WERI-Rb-1 (cell line): ENCODE measurements around the gene GPR4.

ENCODE experiments used
- DNase-seq: peaks from one replicate; pipeline ENCODE4 v3.0.0-alpha.2; 2020
- H3K27ac ChIP-seq: fragments of 250-450 bp; sonication (Bioruptor Pico); 2 replicates; pipeline ENCODE4 v1.5.1; 2020; ENCODE audit warnings: mild to moderate bottlenecking, moderate library complexity
- H3K27me3 ChIP-seq: fragments of 250-450 bp; sonication (Bioruptor Pico); 2 replicates; pipeline ENCODE4 v1.5.1; 2021; ENCODE audit warnings: mild to moderate bottlenecking, low read depth, moderate library complexity; ENCODE audit not compliant: insufficient read depth, severe bottlenecking
- H3K36me3 ChIP-seq: fragments of 250-450 bp; sonication (Bioruptor Pico); 2 replicates; pipeline ENCODE4 v1.5.1; 2020; ENCODE audit warnings: mild to moderate bottlenecking, moderate library complexity
- H3K4me3 ChIP-seq: 2 replicates; pipeline ENCODE4 v1.5.1; 2011; ENCODE audit warnings: low read depth, mild to moderate bottlenecking, control low read depth, low read length
- H3K9me3 ChIP-seq: fragments of 250-450 bp; sonication (Bioruptor Pico); 2 replicates; pipeline ENCODE4 v1.5.1; 2021; ENCODE audit warnings: mild to moderate bottlenecking, moderate library complexity; ENCODE audit not compliant: severe bottlenecking
- CTCF ChIP-seq: IDR thresholded peaks from 2 replicates; pipeline ENCODE4 v1.5.1; 2011; ENCODE audit warnings: low read depth, mild to moderate bottlenecking, control low read depth, inconsistent platforms, low read length

The GPR4 gene

GRCh38 chr19:45574526-45574925, 27.5 kb downstream of the GPR4 start:
- no peak for TF ChIP-seq CTCF
- no peak overlapping the region for H3K4me3 ChIP-seq
- H3K9me3 ChIP-seq: no peaks in the 10 kb centered on the region
- no peaks in the 10 kb centered on the region for H3K27me3 ChIP-seq
- DNase-seq: no peak
- no peaks in the 10 kb centered on the region; the same call in none of the 2 replicates for H3K36me3 ChIP-seq
- H3K27ac ChIP-seq: no peak overlapping the region

- DNase-seq: no peak
- Histone ChIP-seq H3K4me3 (no peak overlapping the region), H3K9me3 (no peaks in the 10 kb centered on the region), H3K36me3 (no peaks in the 10 kb centered on the region; the same call in none of the 2 replicates), H3K27ac (no peak overlapping the region), H3K27me3 (no peaks in the 10 kb centered on the region)
- no peak for TF ChIP-seq CTCF
Observed at GRCh38 chr19:45571457-45572220, 30.4 kb downstream of the GPR4 start.

DNA sequence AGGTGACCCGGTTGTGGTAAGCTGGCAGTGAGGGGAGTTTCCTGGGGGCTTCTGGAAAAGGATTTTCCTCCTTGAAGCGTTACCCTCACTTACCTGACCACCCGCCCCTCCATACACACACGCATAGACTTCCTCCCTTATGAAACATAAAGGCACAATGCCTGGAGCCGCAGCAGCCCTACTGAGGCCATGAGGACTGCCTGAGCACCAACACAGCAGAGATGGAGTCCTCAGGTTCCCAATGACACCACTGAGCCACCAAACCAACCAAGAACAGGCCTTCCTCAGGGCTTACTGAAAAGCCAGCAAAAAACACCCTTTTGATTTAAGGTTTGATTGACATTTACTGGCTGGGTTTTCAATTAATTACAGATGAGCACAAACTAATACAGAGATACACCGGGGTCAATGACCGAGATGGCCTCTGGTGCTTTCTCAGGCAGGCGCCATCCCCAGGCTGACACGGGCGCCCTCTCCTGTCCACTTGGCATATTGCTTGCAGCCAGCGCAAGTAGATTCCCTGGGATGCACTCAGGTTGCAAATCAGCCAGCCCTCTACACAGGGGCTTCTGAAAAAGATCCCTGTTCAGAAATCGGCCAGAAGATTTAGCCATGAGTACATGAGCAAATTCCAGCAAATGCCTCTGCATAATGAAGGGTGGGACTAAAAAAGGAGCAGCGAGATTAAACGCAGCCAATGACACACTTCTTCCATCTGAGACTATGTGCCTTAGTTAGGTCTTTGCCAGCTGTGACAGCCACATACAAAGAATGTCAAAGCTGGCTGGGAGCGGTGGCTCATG, 32.2 kb downstream of the GPR4 start:
- TF ChIP-seq CTCF: peak; percentile 85
- H3K4me3 ChIP-seq: no peak overlapping the region
- no peaks in the 10 kb centered on the region; the same call in none of the 2 replicates for H3K36me3 ChIP-seq
- peak; percentile 73 for DNase-seq
- no peaks in the 10 kb centered on the region for H3K27me3 ChIP-seq
- H3K27ac ChIP-seq: no peak overlapping the region
- no peaks in the 10 kb centered on the region for H3K9me3 ChIP-seq

DNA sequence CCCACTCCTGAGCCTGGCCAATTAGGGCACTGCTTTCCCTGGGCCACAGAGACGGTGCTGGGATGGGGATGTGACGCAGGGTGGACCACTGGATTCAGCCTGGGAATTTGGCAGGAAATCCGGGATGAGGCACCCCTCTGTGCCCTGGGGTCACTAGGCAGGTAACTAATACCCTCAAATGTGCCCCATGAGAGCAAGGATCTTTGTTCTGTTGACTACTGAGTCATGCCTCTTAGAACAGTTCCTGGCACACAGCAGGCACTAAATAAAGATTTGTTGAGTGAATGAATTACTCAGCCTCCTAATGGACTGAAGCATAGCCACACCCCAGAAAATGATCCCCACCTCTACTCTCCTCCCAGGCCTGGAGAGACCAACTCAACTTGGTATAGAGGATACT, 33.3 kb downstream of the GPR4 start:
- H3K4me3 ChIP-seq: no peak overlapping the region

GRCh38 chr19:45567609-45568008, 34.4 kb downstream of the GPR4 start:
- no peak overlapping the region for H3K4me3 ChIP-seq
- DNase-seq: no peak

More for the DNA sequence above, 33.3 kb downstream of the GPR4 start:
- no peaks in the 10 kb centered on the region for H3K27me3 ChIP-seq
- TF ChIP-seq CTCF: no peak
- no peaks in the 10 kb centered on the region for H3K9me3 ChIP-seq
- no peaks in the 10 kb centered on the region; the same call in 1 of the 2 replicates for H3K36me3 ChIP-seq
- H3K27ac ChIP-seq: no peak overlapping the region
- DNase-seq: no peak

More at GRCh38 chr19:45567609-45568008, 34.4 kb downstream of the GPR4 start:
- Histone ChIP-seq H3K27me3 (no peaks in the 10 kb centered on the region), H3K36me3 (no peaks in the 10 kb centered on the region), H3K27ac (no peak overlapping the region), H3K9me3 (no peaks in the 10 kb centered on the region)
- no peak for TF ChIP-seq CTCF
